Stimulated activated CD4-positive, alpha-beta T cell treated with anti-CD3 and anti-CD28 coated beads, Interleukin-12 subunit alpha, Interleukin-12 subunit beta, amount 100 ng/mL, for 24 hours (primary cell): Measurements from ENCODE around the gene ATP6V0A4.
"Not testable (repeated sequence)": the region's sequence is repeated elsewhere in the genome, so short reads cannot be mapped to it uniquely, and the experiment has no call there.

Experiments used
- DNase-seq, 2 experiments: peaks; one replicate each; pipeline ENCODE4 v3.0.0-alpha.2; 2020; ENCODE audit warnings: low read depth in 2 of 2

Gene ATP6V0A4

GRCh38 chr7:138797715-138798320, at the start of gene ATP6V0A4, which contains the start of gene TMEM213:
Gene ATP6V0A4 (minus strand): TSS chr7:138798196. CDS start chr7:138771247, 26,949 bp downstream.
Gene TMEM213 (plus strand): TSS chr7:138797994. CDS start chr7:138798105, 111 bp downstream.
- DNase-seq: no peak

GRCh38 chr7:138845711-138846110, 47.7 kb upstream of the ATP6V0A4 start:
- no peak for DNase-seq

- no peak for DNase-seq
Measured at GRCh38 chr7:138843632-138844580, 45.9 kb upstream of the ATP6V0A4 start.

GRCh38 chr7:138842111-138842510, 44.1 kb upstream of the ATP6V0A4 start:
- no peak for DNase-seq

- no peak for DNase-seq
Measured at GRCh38 chr7:138838166-138838565, 40.2 kb upstream of the ATP6V0A4 start.

GRCh38 chr7:138837627-138838026, 39.6 kb upstream of the ATP6V0A4 start:
- no peak for DNase-seq

GRCh38 chr7:138835087-138835486, 37.1 kb upstream of the ATP6V0A4 start:
- DNase-seq: no peak

- DNase-seq: peak in 1 of 2 experiments; percentile 2
Measured at GRCh38 chr7:138834583-138834982, 36.6 kb upstream of the ATP6V0A4 start.

- DNase-seq: no peak
Measured at GRCh38 chr7:138833596-138833995, 35.6 kb upstream of the ATP6V0A4 start.

GRCh38 chr7:138832966-138833365, 35.0 kb upstream of the ATP6V0A4 start:
- no peak for DNase-seq

- DNase-seq: no peak
Measured at GRCh38 chr7:138829335-138829734, 31.3 kb upstream of the ATP6V0A4 start.

- DNase-seq: no peak
Measured at GRCh38 chr7:138828302-138828701, 30.3 kb upstream of the ATP6V0A4 start.

- no peak for DNase-seq
Measured at GRCh38 chr7:138825049-138825721, 27.2 kb upstream of the ATP6V0A4 start.

GRCh38 chr7:138822867-138823535, 25.0 kb upstream of the ATP6V0A4 start:
- no peak for DNase-seq

GRCh38 chr7:138821912-138822311, 23.9 kb upstream of the ATP6V0A4 start:
- DNase-seq: no peak

- no peak for DNase-seq
Measured at GRCh38 chr7:138819625-138820024, 21.6 kb upstream of the ATP6V0A4 start.

- no peak for DNase-seq
Measured at GRCh38 chr7:138816650-138817049, 18.7 kb upstream of the ATP6V0A4 start.

- no peak for DNase-seq
Measured at GRCh38 chr7:138814816-138815332, 16.9 kb upstream of the ATP6V0A4 start.

GRCh38 chr7:138813945-138814344, 15.9 kb upstream of the ATP6V0A4 start:
- DNase-seq: no peak

- DNase-seq: not testable (repeated sequence)
Measured at GRCh38 chr7:138811327-138811726, 13.3 kb upstream of the ATP6V0A4 start.

GRCh38 chr7:138809346-138809745, 11.3 kb upstream of the ATP6V0A4 start:
- DNase-seq: no peak
